GM12801 (cell line): ENCODE measurements around the gene CPNE5.

Experiments
- TF ChIP-seq, protein P1 (sequence below): IDR thresholded peaks from one replicate; pipeline ENCODE4 v1.5.1; 2011; ENCODE audit warnings: control low read depth; ENCODE audit not compliant: insufficient read length; ENCODE audit errors: extremely low read depth

The CPNE5 gene

GRCh38 chr6:36823421-36824096 lies 15.7 kb downstream of the CPNE5 start:
- TF ChIP-seq, protein P1, sequence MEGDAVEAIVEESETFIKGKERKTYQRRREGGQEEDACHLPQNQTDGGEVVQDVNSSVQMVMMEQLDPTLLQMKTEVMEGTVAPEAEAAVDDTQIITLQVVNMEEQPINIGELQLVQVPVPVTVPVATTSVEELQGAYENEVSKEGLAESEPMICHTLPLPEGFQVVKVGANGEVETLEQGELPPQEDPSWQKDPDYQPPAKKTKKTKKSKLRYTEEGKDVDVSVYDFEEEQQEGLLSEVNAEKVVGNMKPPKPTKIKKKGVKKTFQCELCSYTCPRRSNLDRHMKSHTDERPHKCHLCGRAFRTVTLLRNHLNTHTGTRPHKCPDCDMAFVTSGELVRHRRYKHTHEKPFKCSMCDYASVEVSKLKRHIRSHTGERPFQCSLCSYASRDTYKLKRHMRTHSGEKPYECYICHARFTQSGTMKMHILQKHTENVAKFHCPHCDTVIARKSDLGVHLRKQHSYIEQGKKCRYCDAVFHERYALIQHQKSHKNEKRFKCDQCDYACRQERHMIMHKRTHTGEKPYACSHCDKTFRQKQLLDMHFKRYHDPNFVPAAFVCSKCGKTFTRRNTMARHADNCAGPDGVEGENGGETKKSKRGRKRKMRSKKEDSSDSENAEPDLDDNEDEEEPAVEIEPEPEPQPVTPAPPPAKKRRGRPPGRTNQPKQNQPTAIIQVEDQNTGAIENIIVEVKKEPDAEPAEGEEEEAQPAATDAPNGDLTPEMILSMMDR, result no peak

- TF ChIP-seq, protein P1, result no peak
These were observed 16.6 kb downstream of the CPNE5 start for GRCh38 chr6:36822506-36823269.

- TF ChIP-seq, protein P1, result no peak
These were observed 17.5 kb downstream of the CPNE5 start for GRCh38 chr6:36821581-36822335.

DNA sequence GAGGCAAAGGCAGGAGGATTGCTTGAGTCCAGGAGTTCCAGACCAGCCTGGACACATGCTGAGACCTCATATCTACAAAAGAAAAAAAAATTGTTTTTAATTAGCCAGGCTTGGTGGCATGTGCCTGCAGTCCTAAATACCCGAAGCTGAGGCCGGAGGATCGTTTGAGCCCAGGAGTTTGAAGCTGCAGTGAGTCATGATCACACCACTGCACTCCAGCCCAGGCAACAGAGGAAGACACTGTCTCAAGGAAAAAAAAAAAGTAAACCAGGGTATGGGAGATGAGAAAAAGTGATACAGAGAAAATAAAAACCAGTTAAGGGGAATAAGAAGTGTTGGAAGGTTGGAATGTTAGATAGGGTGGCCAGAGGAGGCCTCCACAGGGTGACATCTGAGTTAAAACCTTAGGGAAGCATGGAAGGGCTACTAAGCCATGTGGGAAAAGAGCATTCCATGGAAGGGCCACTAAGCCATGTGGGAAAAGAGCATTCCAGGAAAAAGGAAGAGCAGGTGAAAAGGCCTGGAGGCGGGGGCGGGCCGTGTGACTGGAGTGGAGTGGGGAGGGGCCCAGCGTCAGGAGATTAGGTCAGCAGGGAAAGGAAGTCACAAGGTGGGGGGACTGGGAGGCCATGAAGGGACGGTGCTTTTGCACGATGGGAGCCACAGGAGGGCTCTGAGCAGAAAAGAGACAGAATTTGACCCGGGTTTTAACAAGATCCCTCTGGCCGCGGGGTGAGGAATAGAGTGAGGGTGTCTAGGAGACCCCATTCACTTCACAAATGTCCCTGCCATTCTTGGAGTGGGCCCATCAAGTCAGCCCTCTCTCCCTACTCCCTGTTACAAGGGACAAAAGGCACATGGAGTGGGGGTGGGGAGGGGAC lies 18.3 kb downstream of the CPNE5 start:
- TF ChIP-seq, protein P1, result no peak

DNA sequence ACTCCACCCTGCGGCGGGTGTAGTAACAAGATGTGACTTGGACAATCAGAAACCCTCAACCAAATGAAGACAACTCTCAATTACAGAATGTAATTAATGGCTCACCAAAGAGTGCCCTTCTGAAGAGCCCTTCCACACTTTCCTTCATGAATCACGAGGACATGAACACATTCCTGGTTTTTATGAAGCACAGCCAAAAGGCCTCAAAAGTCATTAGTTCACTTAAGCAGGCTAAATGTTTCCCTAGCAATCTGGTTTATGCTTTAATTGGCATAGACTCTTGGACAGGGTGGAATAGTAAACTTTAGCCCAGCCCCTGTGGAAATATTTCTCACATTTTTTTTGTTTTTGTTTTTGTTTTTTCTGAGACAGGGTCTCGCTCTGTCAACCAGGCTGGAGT lies 20.5 kb downstream of the CPNE5 start:
- TF ChIP-seq, protein P1, result no peak

GRCh38 chr6:36817847-36818246 lies 21.4 kb downstream of the CPNE5 start:
- TF ChIP-seq, protein P1, result no peak
